GM12878 (cell line): Measurements from ENCODE around the gene BTNL2. TPM values are rescaled to one million over a fixed set of nuclear protein-coding genes. Genes with fewer than 3 reads are reported as not detected.

Experiments
- ATAC-seq: fragments of 200-7000 bp; cut with Tn5 transposase; 3 replicates; pipeline ENCODE4 v1.9.1; 2020; ENCODE audit warnings: mild to moderate bottlenecking, moderate library complexity
- BruUV-seq: library from RNA; stranded (reverse); fragments of 400-500 nt; replicated peaks from 2 replicates; lab custom pipeline; 2021; lab: Mats Ljungman, UMichigan
- CTCF ChIA-PET: fragments of 300-600 bp; sonication (Branson Sonifier 250); formaldehyde crosslinking; extraction: SDS; loops from one replicate; lab custom pipeline; 2021; ENCODE audit warnings: inconsistent platforms; lab: Yijun Ruan, JAX
- POLR2A ChIA-PET: fragments of 350-600 bp; formaldehyde crosslinking; extraction: SDS; loops from one replicate; lab custom pipeline; 2021; ENCODE audit warnings: inconsistent platforms; lab: Charles Lee
- RAD21 ChIA-PET: fragments of 300-600 bp; sonication (Branson Sonifier 250); formaldehyde crosslinking; loops from one replicate; lab custom pipeline; 2023; ENCODE audit warnings: antibody characterized with exemption; ENCODE audit not compliant: unreplicated experiment; lab: Charles Lee
- SMC1A ChIA-PET: fragments of 300-600 bp; sonication (Branson Sonifier 250); formaldehyde crosslinking; loops from one replicate; lab custom pipeline; 2023; ENCODE audit not compliant: unreplicated experiment, uncharacterized antibody; lab: Charles Lee
- DNase-seq: peaks from one replicate; pipeline ENCODE4 v3.0.0-alpha.2; 2011; ENCODE audit warnings: low read depth, low spot score
- FAIRE-seq: peaks from 3 replicates; lab custom pipeline; 2011; peaks lifted over from hg19 to GRCh38; lab: Jason Lieb, UNC
- H2AFZ ChIP-seq: 2 replicates; pipeline ENCODE4 v1.6.0; 2011; ENCODE audit warnings: low read depth, low read length, control low read depth; ENCODE audit not compliant: control insufficient read depth
- H3K27ac ChIP-seq: 2 replicates; pipeline ENCODE4 v1.5.1; 2011; ENCODE audit warnings: control low read depth; ENCODE audit not compliant: control insufficient read depth, insufficient read depth
- H3K27me3 ChIP-seq, 2 experiments: replicated peaks in 1 of 2; 2 replicates each; pipeline versions ENCODE4 v1.6.0 to v1.6.1; 2011; ENCODE audit warnings: low read length in 1 of 2; ENCODE audit not compliant: control insufficient read depth in 2 of 2, insufficient read depth in 2 of 2
- H3K36me3 ChIP-seq, 2 experiments: 2 replicates each; pipeline ENCODE4 v1.5.1; 2011; ENCODE audit warnings: low read length in 1 of 2; ENCODE audit not compliant: control insufficient read depth in 2 of 2, insufficient read depth in 2 of 2
- H3K4me1 ChIP-seq: 2 replicates; pipeline ENCODE4 v1.6.1; 2011; ENCODE audit warnings: mild to moderate bottlenecking, low read length, moderate library complexity, mixed read lengths; ENCODE audit not compliant: control insufficient read depth, insufficient read depth
- H3K4me2 ChIP-seq: 2 replicates; pipeline ENCODE4 v1.6.0; 2011; ENCODE audit warnings: control low read depth; ENCODE audit not compliant: control insufficient read depth, insufficient read depth
- H3K4me3 ChIP-seq: fragments of 200-600 bp; sonication (generic); 2 replicates; pipeline ENCODE4 v1.5.1; 2016
- H3K79me2 ChIP-seq: 2 replicates; pipeline ENCODE4 v1.6.0; 2011; ENCODE audit warnings: low read length; ENCODE audit not compliant: control insufficient read depth, insufficient read depth
- H3K9ac ChIP-seq: 2 replicates; pipeline ENCODE4 v1.8.0; 2011; ENCODE audit warnings: low read length, control low read depth, mixed read lengths; ENCODE audit not compliant: control insufficient read depth, insufficient read depth
- H3K9me3 ChIP-seq: replicated peaks from 3 replicates; pipeline ENCODE4 v1.5.1; 2011; ENCODE audit warnings: mild to moderate bottlenecking, low read length; ENCODE audit not compliant: control insufficient read depth, insufficient read depth
- H4K20me1 ChIP-seq: 2 replicates; pipeline ENCODE4 v1.6.0; 2011; ENCODE audit not compliant: control insufficient read depth, insufficient read depth
- MXI1 ChIP-seq: fragments of 150-350 bp; IDR thresholded peaks from 2 replicates; pipeline ENCODE4 v1.6.1; 2011; ENCODE audit warnings: low read depth, mild to moderate bottlenecking, inconsistent platforms, low read length, improper control_type of control experiment
- WGBS: methylation state at CpG from one replicate; pipeline ENCODE4 v1.1.6; 2016; ENCODE audit warnings: low lambda C conversion rate; ENCODE audit not compliant: insufficient replicate concordance, insufficient coverage; ENCODE audit errors: missing lambda C conversion rate; 5-methylcytosine and 5-hydroxymethylcytosine counted together
- in situ Hi-C: fragments of 300-500 bp; cut with MboI; formaldehyde crosslinking; loops from 9 replicates; pipeline ENCODE4 v1.14.3; 2018; ENCODE audit warnings: mixed read lengths
- intact Hi-C: fragments of 100-400 bp; cut with micrococcal nuclease; formaldehyde crosslinking; loops from one replicate; pipeline ENCODE4 v1.14.2; 2022; ENCODE audit not compliant: unreplicated experiment
- polyA plus RNA-seq, 11 experiments: library from polyadenylated mRNA; depleted of rRNA in 4 of 11; unstranded in 6 of 11; stranded (reverse) in 5 of 11; fragments of >200 nt; fragmentation: Nextera tagmentation in 4 of 11; fragmentation: Illumina TruSeq in 1 of 11; extraction: Ambion mirVana in 4 of 11; extraction: Trizol in 1 of 11; gene quantifications; 1 replicate in 1 of 11; 2 replicates in 10 of 11; pipeline versions ENCODE4 v1.2.1 to v1.2.3, GENCODE V29; 2011 to 2016; ENCODE audit warnings: inconsistent platforms in 2 of 11, missing spikeins in 2 of 11, low read depth in 1 of 11
- small RNA-seq: library from RNA; depleted of rRNA; stranded (forward); fragments of <200 nt; gene quantifications from one replicate; pipeline ENCODE3, GENCODE V24; 2014
- total RNA-seq, 4 experiments: library from RNA; depleted of rRNA in 3 of 4; stranded (reverse); fragments of >200 nt in 3 of 4; fragmentation: Illumina TruSeq in 1 of 4; extraction: Trizol in 1 of 4; gene quantifications; 2 replicates each; pipeline versions ENCODE4 v1.2.1 to v1.2.3, GENCODE V29; 2013 to 2021

The BTNL2 gene
- total and polyA plus RNA-seq, 10 of the 15 experiments (the other 5 are each of a cell fraction or from before 2014, with no cell fraction given), result 0.11 to 0.29 (median 0.26) TPM; not detected in 5

DNA sequence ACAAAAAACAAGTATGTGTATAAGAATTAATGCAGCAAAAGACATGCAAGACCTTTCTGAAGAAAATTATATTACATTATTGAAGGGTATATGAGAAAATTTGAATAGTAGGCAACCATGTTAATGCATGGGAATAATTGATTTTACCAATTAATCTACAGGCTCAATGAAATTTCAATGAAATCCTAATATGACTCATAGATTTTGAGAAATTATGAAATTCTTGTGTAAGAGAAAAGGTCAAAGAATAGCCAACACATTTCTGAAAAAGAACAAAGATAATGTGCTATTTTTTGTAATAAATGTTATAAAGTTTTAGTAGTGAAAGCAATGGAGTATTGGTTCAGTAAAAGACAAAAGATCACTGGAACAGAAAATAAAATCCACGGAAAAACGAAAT lies 53.6 kb downstream of the BTNL2 start:
- intact Hi-C loops, result no loop called here
- 4% methylated on average over 2 of the region's 2 CpGs for WGBS
- ChIA-PET CTCF (no interaction called here), POLR2A (no interaction called here)
- no peak for TF ChIP-seq MXI1
- TF ChIP-seq, all 136 proteins: peak for 0
- ChIA-PET SMC1A (no interaction called here), RAD21 (no interaction called here)
- no peak overlapping the region for H3K27ac ChIP-seq
- peaks cover 0 to 3% of the 10 kb centered on the region in 2 experiments; a peak in 1 of 4 replicates for H3K27me3 ChIP-seq
- no peak overlapping the region for H3K4me2 ChIP-seq
- H3K9me3 ChIP-seq, result no peaks in the 10 kb centered on the region
- no peaks in the 10 kb centered on the region for H4K20me1 ChIP-seq
- H3K4me1 ChIP-seq, result no peaks in the 10 kb centered on the region
- H3K4me3 ChIP-seq, result no peak overlapping the region
- in situ Hi-C loops, result no loop called here
- BruUV-seq, result no TSS peak
- H3K9ac ChIP-seq, result no peak overlapping the region
- FAIRE-seq (no peak), DNase-seq (no peak), ATAC-seq (no peak)
- H3K79me2 ChIP-seq, result no peaks in the 10 kb centered on the region
- H3K36me3 ChIP-seq, result no peaks in the 10 kb centered on the region
- H2AFZ ChIP-seq, result no peak overlapping the region

Small RNA genes within 50 kb of the gene (small RNA-seq; reads per million reads assigned to genes)
- not detected for gene RNU6-603P

Other genes starting within 250 kb of the BTNL2 start
Only the 7 nearest of the 12 such genes appear.
- gene PBX2, start 217.0 kb downstream of the BTNL2 start, total RNA-seq (2014; rRNA removed), result 19.3 and 20.8 TPM in 2 replicates
- gene PBX2, start 217.0 kb downstream of the BTNL2 start, total RNA-seq (2014; rRNA removed; fragmentation: Illumina TruSeq; extraction: Trizol), result 20.3 and 21.8 TPM in 2 replicates
- gene PBX2, start 217.0 kb downstream of the BTNL2 start, total RNA-seq (2021), result 59.6 and 66.5 TPM in 2 replicates
- 35.7 and 48.8 TPM in 2 replicates for gene PBX2, start 217.0 kb downstream of the BTNL2 start, polyA plus RNA-seq (2011; rRNA removed)
- gene PBX2, start 217.0 kb downstream of the BTNL2 start, polyA plus RNA-seq (2014; fragmentation: Illumina TruSeq; extraction: Trizol), result 50.7 and 50.9 TPM in 2 replicates
- gene PBX2, start 217.0 kb downstream of the BTNL2 start, polyA plus RNA-seq (2014; fragmentation: Nextera tagmentation; extraction: Ambion mirVana), result 1 to 10 TPM in 1 of 2 experiments, under 1 TPM in 1; 0.84 to 1.2 TPM
- 58.0 and 73.3 TPM in 2 replicates for gene PBX2, start 217.0 kb downstream of the BTNL2 start, polyA plus RNA-seq (2014; rRNA removed)
- gene PBX2, start 217.0 kb downstream of the BTNL2 start, polyA plus RNA-seq (2016; fragmentation: Nextera tagmentation; extraction: Ambion mirVana), result 1 to 10 TPM; 2.7 to 3.7 TPM
- gene GPSM3, start 214.5 kb downstream of the BTNL2 start, total RNA-seq (2014; rRNA removed), result 117 and 133 TPM in 2 replicates
- 63.7 and 71.6 TPM in 2 replicates for gene GPSM3, start 214.5 kb downstream of the BTNL2 start, total RNA-seq (2014; rRNA removed; fragmentation: Illumina TruSeq; extraction: Trizol)
- gene GPSM3, start 214.5 kb downstream of the BTNL2 start, total RNA-seq (2021), result 131 TPM in 2 replicates
- 65.3 and 131 TPM in 2 replicates for gene GPSM3, start 214.5 kb downstream of the BTNL2 start, polyA plus RNA-seq (2011; rRNA removed)
- 60.2 and 104 TPM in 2 replicates for gene GPSM3, start 214.5 kb downstream of the BTNL2 start, polyA plus RNA-seq (2014; fragmentation: Illumina TruSeq; extraction: Trizol)
- gene GPSM3, start 214.5 kb downstream of the BTNL2 start, polyA plus RNA-seq (2014; fragmentation: Nextera tagmentation; extraction: Ambion mirVana), result 10 to 100 TPM; 22.0 to 61.9 TPM
- gene GPSM3, start 214.5 kb downstream of the BTNL2 start, polyA plus RNA-seq (2014; rRNA removed), result 112 and 144 TPM in 2 replicates
- 100 to 1,000 TPM; 114 to 137 TPM for gene GPSM3, start 214.5 kb downstream of the BTNL2 start, polyA plus RNA-seq (2016; fragmentation: Nextera tagmentation; extraction: Ambion mirVana)
- gene NOTCH4, start 183.1 kb downstream of the BTNL2 start, total RNA-seq (2014; rRNA removed), result 1.1 and 1.7 TPM in 2 replicates
- gene NOTCH4, start 183.1 kb downstream of the BTNL2 start, total RNA-seq (2014; rRNA removed; fragmentation: Illumina TruSeq; extraction: Trizol), result 0.83 and 1.1 TPM in 2 replicates
- gene NOTCH4, start 183.1 kb downstream of the BTNL2 start, total RNA-seq (2021), result 1.7 and 1.8 TPM in 2 replicates
- 3.0 and 3.3 TPM in 2 replicates for gene NOTCH4, start 183.1 kb downstream of the BTNL2 start, polyA plus RNA-seq (2011; rRNA removed)
- 0.78 and 1.1 TPM in 2 replicates for gene NOTCH4, start 183.1 kb downstream of the BTNL2 start, polyA plus RNA-seq (2014; fragmentation: Illumina TruSeq; extraction: Trizol)
- under 1 TPM; 0.66 to 0.77 TPM for gene NOTCH4, start 183.1 kb downstream of the BTNL2 start, polyA plus RNA-seq (2014; fragmentation: Nextera tagmentation; extraction: Ambion mirVana)
- 1.6 and 2.3 TPM in 2 replicates for gene NOTCH4, start 183.1 kb downstream of the BTNL2 start, polyA plus RNA-seq (2014; rRNA removed)
- 1 to 10 TPM; 1.6 to 3.2 TPM for gene NOTCH4, start 183.1 kb downstream of the BTNL2 start, polyA plus RNA-seq (2016; fragmentation: Nextera tagmentation; extraction: Ambion mirVana)
- not detected in 2 replicates for gene TSBP1, start 35.3 kb downstream of the BTNL2 start, total RNA-seq (2014; rRNA removed)
- not detected in 2 replicates for gene TSBP1, start 35.3 kb downstream of the BTNL2 start, total RNA-seq (2014; rRNA removed; fragmentation: Illumina TruSeq; extraction: Trizol)
- not detected in 2 replicates for gene TSBP1, start 35.3 kb downstream of the BTNL2 start, total RNA-seq (2021)
- gene TSBP1, start 35.3 kb downstream of the BTNL2 start, polyA plus RNA-seq (2011; rRNA removed), result not detected in 2 replicates
- gene TSBP1, start 35.3 kb downstream of the BTNL2 start, polyA plus RNA-seq (2014; fragmentation: Illumina TruSeq; extraction: Trizol), result not detected in 2 replicates
- not detected for gene TSBP1, start 35.3 kb downstream of the BTNL2 start, polyA plus RNA-seq (2014; fragmentation: Nextera tagmentation; extraction: Ambion mirVana)
- gene TSBP1, start 35.3 kb downstream of the BTNL2 start, polyA plus RNA-seq (2014; rRNA removed), result not detected in 2 replicates
- gene TSBP1, start 35.3 kb downstream of the BTNL2 start, polyA plus RNA-seq (2016; fragmentation: Nextera tagmentation; extraction: Ambion mirVana), result not detected
- 2,559 and 2,863 TPM in 2 replicates for gene HLA-DRA, start 32.7 kb upstream of the BTNL2 start, total RNA-seq (2014; rRNA removed)
- gene HLA-DRA, start 32.7 kb upstream of the BTNL2 start, total RNA-seq (2014; rRNA removed; fragmentation: Illumina TruSeq; extraction: Trizol), result 2,824 and 2,869 TPM in 2 replicates
- gene HLA-DRA, start 32.7 kb upstream of the BTNL2 start, total RNA-seq (2021), result 2,040 and 2,127 TPM in 2 replicates
- gene HLA-DRA, start 32.7 kb upstream of the BTNL2 start, polyA plus RNA-seq (2011; rRNA removed), result 6,832 and 7,093 TPM in 2 replicates
- gene HLA-DRA, start 32.7 kb upstream of the BTNL2 start, polyA plus RNA-seq (2014; fragmentation: Illumina TruSeq; extraction: Trizol), result 3,849 and 4,829 TPM in 2 replicates
- gene HLA-DRA, start 32.7 kb upstream of the BTNL2 start, polyA plus RNA-seq (2014; fragmentation: Nextera tagmentation; extraction: Ambion mirVana), result 1,000 to 10,000 TPM; 4,131 to 6,024 TPM
- gene HLA-DRA, start 32.7 kb upstream of the BTNL2 start, polyA plus RNA-seq (2014; rRNA removed), result 2,742 and 2,894 TPM in 2 replicates
- 1,000 to 10,000 TPM; 2,299 to 2,366 TPM for gene HLA-DRA, start 32.7 kb upstream of the BTNL2 start, polyA plus RNA-seq (2016; fragmentation: Nextera tagmentation; extraction: Ambion mirVana)
- 59.4 and 60.7 TPM in 2 replicates for gene HLA-DRB5, start 123.1 kb upstream of the BTNL2 start, total RNA-seq (2014; rRNA removed)
- gene HLA-DRB5, start 123.1 kb upstream of the BTNL2 start, total RNA-seq (2014; rRNA removed; fragmentation: Illumina TruSeq; extraction: Trizol), result 52.2 and 57.1 TPM in 2 replicates
- gene HLA-DRB5, start 123.1 kb upstream of the BTNL2 start, total RNA-seq (2021), result 84.0 and 88.3 TPM in 2 replicates
- gene HLA-DRB5, start 123.1 kb upstream of the BTNL2 start, polyA plus RNA-seq (2011; rRNA removed), result 69.3 and 108 TPM in 2 replicates
- gene HLA-DRB5, start 123.1 kb upstream of the BTNL2 start, polyA plus RNA-seq (2014; fragmentation: Illumina TruSeq; extraction: Trizol), result 38.0 and 39.2 TPM in 2 replicates
- gene HLA-DRB5, start 123.1 kb upstream of the BTNL2 start, polyA plus RNA-seq (2014; fragmentation: Nextera tagmentation; extraction: Ambion mirVana), result 10 to 100 TPM; 38.5 to 40.6 TPM
- gene HLA-DRB5, start 123.1 kb upstream of the BTNL2 start, polyA plus RNA-seq (2014; rRNA removed), result 66.3 and 81.7 TPM in 2 replicates
- gene HLA-DRB5, start 123.1 kb upstream of the BTNL2 start, polyA plus RNA-seq (2016; fragmentation: Nextera tagmentation; extraction: Ambion mirVana), result 10 to 100 TPM; 84.0 to 91.8 TPM
- gene HLA-DRB1, start 182.7 kb upstream of the BTNL2 start, total RNA-seq (2014; rRNA removed), result 585 and 596 TPM in 2 replicates
- gene HLA-DRB1, start 182.7 kb upstream of the BTNL2 start, total RNA-seq (2014; rRNA removed; fragmentation: Illumina TruSeq; extraction: Trizol), result 543 and 546 TPM in 2 replicates
- gene HLA-DRB1, start 182.7 kb upstream of the BTNL2 start, total RNA-seq (2021), result 718 and 768 TPM in 2 replicates
- gene HLA-DRB1, start 182.7 kb upstream of the BTNL2 start, polyA plus RNA-seq (2011; rRNA removed), result 684 and 1,082 TPM in 2 replicates
- gene HLA-DRB1, start 182.7 kb upstream of the BTNL2 start, polyA plus RNA-seq (2014; fragmentation: Illumina TruSeq; extraction: Trizol), result 462 and 549 TPM in 2 replicates
- 100 to 1,000 TPM; 312 to 364 TPM for gene HLA-DRB1, start 182.7 kb upstream of the BTNL2 start, polyA plus RNA-seq (2014; fragmentation: Nextera tagmentation; extraction: Ambion mirVana)
- gene HLA-DRB1, start 182.7 kb upstream of the BTNL2 start, polyA plus RNA-seq (2014; rRNA removed), result 623 and 640 TPM in 2 replicates
- 100 to 1,000 TPM; 839 to 871 TPM for gene HLA-DRB1, start 182.7 kb upstream of the BTNL2 start, polyA plus RNA-seq (2016; fragmentation: Nextera tagmentation; extraction: Ambion mirVana)